Stomach (tissue), 4 donors: ENCODE measurements around the gene DUSP18.
"Not testable (repeated sequence)": the region's sequence is repeated elsewhere in the genome, so short reads cannot be mapped to it uniquely, and the experiment has no call there.

Source experiments
- CTCF ChIP-seq, 7 experiments: fragments of 450-650 bp in 4 of 7; fragments of 200-600 bp in 3 of 7; sonication (generic) in 3 of 7; IDR thresholded peaks; one replicate each; pipeline ENCODE4 v1.5.1; 2016 to 2019; ENCODE audit warnings: antibody characterized with exemption in 7 of 7, control low read depth in 2 of 7, mild to moderate bottlenecking in 1 of 7
- EP300 ChIP-seq: sonication (generic); formaldehyde crosslinking; IDR thresholded peaks from one replicate; pipeline ENCODE4 v1.6.1; 2017; ENCODE audit warnings: antibody characterized with exemption

DNA sequence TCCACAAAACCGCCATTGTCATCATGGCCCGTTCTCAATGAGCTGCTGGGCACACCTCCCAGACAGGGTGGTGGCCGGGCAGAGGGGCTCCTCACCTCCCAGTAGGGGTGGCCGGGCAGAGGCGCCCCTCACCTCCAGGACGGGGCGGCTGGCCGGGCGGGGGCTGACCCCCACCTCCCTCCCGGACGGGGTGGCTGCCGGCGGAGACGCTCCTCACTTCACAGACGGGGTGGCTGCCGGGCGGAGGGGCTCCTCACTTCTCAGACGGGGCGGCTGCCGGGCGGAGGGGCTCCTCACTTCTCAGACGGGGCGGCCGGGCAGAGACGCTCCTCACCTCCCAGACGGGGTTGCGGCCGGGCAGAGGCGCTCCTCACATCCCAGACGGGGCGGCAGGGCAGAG is 36.2 kb downstream of the DUSP18 start:
- TF ChIP-seq EP300; CTCF (IDR thresholded peaks at IDR 0.05): not testable (repeated sequence)
